HG03196 (cell line): ENCODE data around the gene B4GALT2.

Experiments used
- ATAC-seq: cut with Tn5 transposase; IDR thresholded peaks from one replicate; pipeline ENCODE4 v1.9.1; 2021; ENCODE audit not compliant: unreplicated experiment

Gene B4GALT2

DNA sequence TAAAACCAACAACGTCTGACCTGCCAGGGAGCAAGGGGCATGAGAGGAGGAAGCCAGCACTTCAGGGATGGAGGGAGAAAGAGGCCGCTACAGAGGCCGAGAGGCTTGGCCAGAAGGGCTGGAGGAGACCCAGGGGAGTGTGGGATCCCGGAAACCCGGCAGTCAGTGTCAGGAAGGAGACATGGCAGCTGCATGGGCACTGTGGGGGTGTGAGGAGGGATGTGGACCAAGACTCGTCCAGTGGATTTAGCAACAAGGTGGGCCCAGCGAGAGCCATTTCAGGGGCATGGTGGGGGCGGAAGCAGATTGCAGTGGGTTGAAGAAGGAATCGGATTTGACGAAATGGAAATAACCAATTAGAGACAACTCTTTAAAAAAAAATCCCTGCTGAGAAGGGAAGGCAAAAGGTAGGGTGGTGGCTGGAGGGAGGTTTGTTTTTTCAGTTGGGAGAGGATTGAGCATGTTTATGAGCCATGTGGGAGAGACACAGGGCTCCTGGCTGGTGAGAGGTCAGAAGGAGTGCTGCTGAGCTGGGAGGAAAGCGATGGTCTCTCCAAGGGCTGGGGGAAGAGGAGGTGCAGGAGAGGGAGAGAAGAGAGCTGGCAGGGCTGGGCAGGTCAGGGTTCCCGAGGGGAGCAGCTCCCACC, 4.4 kb downstream of the B4GALT2 start:
- ATAC-seq: no peak

DNA sequence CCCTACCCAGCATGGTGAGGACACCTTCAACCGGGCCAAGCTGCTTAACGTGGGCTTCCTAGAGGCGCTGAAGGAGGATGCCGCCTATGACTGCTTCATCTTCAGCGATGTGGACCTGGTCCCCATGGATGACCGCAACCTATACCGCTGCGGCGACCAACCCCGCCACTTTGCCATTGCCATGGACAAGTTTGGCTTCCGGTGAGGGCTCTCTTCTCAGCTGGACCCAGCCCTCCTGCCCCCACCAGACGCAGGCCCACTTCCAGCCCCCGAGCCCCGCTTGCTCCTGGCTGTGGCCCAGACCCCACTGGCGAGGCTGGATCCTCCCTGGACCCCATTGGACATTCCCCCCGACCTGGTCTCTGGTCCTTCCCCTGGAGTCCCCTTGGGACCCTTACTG, 5.8 kb downstream of the B4GALT2 start:
- no peak for ATAC-seq

DNA sequence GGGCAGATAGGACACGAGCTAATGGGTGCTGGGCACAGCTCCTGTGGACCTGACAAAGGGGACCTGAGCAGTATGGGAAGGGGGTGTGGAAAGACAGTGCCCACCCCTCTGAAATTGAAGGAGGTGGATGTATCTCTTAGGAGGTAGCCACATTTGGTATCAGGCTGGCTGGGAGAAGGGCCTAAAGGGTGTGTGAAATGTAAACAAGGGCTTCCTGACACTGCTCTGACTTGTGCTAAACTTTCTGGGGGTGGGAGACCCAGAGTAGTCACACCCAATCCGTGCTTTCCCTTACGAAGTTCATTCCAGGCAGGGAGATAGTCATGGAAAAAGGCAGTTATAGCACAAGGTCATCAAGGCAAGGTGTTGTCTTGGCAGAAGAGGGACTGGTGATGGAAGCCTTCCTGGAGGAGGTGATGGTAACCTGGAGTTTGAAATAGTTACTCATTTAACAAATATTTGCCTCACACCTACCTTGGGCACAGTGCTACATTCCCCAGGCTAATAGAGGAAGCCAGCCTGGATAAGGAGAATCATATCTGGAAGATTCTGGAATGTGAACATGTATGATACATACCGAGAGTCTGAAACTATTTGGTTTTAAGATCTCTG, 7.1 kb downstream of the B4GALT2 start:
- ATAC-seq: no peak

DNA sequence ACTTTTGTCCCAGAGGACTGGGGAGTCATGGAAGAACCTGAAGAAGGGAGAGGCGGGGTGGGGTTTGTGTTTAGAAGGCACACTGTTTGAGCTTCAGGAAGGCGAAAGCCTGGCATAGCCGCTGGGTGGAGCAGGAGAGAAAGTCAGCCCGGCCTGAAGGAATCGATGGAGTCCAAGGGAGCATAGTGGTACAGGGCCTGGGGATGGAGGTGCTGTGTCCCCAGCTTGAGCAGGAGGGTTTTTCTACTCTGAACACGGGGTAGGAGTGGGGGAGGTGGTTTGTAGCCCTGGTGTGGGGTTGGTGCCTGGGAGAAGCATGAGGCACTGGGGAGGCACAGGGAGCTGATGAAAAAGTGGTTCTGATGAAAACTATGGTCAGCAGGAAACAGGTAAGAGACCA, 7.7 kb downstream of the B4GALT2 start:
- ATAC-seq: no peak

DNA sequence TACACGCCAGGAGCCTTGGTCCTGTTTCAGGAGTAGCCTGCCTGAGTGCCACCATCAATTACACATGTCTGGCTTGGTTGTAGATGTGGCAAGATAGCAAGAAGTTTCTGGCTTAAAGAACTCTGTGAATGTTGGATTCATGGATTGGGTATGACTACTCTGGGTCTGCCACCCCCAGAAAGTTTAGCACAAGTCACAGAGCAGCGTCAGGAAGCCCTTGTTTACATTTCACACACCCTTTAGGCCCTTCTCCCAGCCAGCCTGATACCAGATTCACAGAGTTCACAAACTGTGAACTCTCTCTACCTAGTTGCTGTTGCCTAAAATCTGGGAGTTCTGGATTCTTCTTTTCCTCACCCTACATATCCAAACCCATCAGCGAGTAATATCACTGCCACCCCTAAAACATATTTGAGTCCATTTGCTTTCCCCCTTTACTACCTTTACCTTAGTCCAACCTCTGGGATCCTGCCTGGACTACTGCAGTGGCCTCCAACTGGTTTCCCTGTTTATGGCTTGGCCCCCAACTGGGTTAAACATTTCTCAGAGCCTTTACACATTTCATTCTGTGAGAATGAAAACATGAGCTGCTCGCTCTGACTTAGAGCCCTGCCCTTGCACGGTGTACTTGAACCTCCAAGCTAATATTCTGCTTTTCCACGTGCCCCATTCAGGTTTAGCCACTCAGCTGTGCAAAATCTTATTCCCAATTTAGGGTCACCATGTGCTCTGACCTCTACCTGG, 8.3 kb downstream of the B4GALT2 start:
- no peak for ATAC-seq

DNA sequence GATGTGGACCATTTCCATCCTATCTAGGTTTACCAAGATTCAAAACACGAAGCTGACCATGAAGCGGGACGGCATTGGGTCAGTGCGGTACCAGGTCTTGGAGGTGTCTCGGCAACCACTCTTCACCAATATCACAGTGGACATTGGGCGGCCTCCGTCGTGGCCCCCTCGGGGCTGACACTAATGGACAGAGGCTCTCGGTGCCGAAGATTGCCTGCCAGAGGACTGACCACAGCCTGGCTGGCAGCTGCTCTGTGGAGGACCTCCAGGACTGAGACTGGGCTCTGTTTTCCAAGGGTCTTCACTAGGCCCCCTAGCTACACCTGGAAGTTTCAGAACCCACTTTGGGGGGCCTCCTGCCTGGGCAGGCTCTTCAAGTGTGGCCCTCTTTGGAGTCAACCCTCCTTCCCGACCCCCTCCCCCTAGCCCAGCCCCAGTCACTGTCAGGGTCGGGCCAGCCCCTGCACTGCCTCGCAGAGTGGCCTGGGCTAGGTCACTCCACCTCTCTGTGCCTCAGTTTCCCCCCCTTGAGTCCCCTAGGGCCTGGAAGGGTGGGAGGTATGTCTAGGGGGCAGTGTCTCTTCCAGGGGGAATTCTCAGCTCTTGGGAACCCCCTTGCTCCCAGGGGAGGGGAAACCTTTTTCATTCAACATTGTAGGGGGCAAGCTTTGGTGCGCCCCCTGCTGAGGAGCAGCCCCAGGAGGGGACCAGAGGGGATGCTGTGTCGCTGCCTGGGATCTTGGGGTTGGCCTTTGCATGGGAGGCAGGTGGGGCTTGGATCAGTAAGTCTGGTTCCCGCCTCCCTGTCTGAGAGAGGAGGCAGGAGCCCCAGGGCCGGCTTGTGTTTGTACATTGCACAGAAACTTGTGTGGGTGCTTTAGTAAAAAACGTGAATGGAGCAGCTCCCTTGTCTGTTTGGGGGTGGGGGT, 11.5 kb downstream of the B4GALT2 start:
- no peak for ATAC-seq

DNA sequence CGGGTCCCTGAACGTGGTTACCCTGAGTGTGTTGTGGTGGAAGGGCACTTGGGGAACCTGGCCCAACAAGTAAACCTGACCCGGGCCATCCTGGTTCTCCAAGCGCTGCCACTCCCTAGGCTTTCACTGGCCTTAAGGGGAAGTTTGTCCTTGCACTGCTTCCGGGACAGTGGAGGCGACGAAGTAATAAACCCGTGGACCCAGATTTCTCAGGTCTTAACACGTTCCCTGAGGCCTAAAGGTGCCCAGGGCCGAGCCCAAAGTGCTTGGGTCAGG, 12.1 kb downstream of the B4GALT2 start:
- no peak for ATAC-seq

DNA sequence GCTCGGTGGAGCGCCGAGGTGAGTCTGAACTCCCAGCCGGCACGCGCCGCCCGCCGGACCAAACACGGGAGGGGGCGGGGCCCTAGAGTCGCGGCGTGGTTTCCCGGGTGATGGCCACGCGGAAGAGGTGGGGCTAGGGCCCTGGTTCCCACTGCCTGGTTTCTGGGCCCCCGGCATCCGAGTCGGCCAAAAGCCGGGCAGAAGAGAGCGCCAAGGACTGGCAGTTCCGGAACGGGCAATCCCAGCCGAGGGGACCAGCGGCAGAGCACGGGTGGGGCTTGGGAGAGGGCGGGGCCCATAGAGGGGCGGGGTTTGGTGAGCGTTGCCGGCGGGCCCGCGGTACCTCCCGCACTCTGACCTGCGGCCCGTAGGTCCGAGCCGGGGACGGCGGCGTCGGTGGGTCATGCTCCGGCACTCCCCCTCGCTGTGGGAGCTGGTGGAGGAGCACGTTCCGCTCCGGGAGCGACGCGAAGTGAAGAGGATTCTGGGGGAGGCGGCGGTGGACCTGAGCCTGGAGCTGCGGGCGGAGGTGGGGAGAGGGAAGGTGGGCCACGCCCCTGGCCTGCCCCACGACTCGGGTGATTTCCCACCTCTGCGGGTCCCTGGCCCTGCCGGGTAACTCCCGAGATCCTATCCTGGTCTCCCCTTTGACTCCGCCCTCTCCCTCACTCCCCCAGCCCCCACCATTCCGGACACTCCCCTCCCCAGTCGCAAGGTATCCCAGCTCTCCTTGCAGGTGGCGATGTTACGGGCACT, 12.6 kb downstream of the B4GALT2 start, which contains the start of gene CCDC24:
Gene CCDC24 (plus strand): TSS at position 124 of the 756 bp plus-strand sequence. CDS start 280 bp downstream, at position 404.
- peak; percentile 51 for ATAC-seq

DNA sequence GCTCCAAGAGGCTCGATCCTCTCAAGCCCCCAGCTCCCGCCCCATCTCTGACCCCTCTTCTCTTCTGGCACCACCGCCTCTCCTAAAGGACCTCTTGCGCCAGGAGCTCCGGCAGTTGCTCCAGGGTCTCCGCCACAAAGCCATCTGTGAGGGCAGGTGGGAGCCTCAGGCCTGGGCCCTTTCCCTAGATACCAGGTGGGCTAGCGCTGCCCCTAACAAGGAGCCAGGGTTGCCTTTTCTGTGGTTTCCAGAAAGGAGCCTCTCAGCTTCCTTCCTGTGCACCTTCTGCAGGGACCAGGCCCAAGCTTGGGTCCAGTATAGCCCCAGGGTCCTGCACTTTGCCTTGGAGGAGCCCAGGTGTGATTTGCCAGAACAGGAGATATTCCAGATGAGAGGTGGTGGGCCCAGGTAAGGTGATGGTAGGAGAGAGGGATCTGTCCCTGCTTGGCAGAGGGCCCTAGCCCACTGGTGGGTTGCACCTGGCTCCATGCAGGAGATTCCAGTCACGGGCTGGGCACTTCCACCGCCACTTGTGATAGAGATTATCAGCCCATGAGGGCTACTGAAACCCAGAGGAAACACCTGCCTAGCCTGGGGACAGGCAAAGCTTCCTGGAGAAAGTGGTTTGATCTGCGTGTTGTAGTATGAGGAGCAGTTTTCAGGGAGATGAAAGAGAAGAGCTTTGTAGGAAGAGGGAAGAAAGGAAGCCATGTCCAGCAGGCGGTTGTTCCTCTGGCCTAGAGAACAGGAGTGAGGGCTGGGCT, 13.4 kb downstream of the B4GALT2 start:
- ATAC-seq: no peak

DNA sequence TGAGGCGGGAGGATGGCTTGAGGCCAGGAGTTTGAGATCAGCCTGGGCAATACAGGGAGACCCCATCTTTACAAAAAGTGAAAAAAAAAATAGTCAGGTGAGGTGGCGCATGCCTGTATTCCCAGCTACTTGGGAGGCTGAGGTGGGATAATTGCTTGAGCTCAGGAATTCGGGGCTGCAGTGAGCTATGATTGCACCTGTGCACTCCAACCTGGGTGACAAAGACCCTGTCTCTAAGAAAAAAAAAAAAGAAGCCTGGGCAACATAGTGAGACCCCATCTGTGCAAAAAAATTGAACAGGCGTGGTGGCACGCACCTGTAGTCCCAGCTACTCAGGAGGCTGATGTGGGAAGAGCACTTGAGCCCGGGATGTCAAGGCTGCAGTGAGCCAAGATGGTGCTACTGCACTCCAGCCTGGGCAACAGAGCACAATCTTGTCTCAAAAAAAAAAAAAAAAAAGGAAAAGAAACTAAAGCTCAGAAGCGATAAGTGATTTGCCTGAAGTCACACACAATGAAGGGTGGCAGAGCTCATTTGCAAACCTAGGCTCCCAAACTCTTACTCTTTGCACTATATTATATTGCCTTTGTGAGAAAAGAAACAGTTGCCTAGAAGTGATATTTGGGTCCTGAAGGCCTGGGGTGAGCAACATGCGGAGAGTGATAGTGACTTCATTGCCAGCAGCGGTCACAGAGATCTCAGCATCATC, 14.3 kb downstream of the B4GALT2 start:
- no peak for ATAC-seq

DNA sequence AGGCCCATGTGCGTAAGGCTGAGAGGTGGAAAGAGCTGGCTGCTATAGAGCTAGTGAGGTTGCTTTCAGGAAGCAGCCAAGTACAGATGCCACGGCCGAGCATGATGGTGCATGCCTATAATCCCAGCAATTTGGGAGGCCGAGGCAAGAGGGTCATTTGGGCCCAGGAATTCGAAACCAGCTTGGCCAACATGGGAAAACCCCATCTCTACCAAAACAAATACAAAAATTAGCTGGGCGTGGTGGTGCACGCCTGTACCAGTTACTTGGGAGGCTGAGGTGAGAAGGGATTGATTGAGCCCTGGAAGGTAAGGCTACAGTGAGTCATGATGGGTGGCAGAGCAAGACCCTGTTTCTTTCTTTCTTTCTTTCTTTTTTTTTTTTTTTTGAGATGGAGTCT, 15.1 kb downstream of the B4GALT2 start:
- ATAC-seq: no peak

DNA sequence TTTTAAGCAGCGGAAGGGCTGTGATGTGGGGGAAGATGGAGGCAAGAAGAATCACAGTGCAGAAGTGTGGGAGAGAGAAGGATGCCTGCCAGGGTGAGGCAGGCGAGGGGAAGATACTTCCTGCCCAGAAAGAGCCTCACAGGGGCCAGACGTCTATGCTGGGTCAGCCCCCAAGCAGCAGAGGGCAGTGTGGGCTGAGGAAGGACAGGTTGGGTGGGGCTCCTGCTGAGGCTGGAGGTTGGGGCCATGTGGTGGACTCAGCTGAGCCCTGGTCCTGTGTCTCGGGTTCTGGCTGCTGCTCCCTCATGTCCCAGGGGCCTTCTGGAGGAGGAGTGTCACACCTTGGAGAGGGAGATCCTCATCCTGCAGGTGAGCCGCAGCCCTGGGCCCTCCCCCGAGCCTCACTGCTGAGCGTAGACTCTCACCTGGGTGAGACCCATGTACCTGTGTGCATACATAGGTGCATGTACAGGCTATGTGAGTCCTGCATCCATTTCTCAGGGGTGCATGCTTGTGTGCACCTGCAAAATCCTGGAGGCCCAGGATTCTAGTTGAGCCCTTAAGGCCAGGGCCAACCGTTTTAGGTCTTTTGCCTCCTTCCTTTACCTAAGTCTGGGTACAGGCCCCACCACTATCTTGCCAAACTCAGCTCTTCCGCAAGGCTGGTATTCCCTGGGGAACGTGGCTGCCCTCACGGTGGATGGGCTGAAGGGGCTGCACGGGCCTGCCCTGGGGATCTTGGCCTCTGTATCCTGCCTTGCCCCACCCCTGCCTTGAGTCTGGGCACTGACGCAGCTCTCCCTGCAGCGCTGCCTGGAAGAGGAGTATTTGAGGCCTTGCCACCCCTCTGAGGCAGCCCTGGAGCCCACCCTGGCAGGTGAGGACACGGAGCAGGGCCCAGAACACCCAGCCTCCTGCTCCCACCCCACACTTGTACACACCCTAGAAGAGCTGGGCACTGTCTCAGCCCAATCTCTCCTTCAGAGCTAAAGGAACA, 16.1 kb downstream of the B4GALT2 start:
- ATAC-seq: no peak

DNA sequence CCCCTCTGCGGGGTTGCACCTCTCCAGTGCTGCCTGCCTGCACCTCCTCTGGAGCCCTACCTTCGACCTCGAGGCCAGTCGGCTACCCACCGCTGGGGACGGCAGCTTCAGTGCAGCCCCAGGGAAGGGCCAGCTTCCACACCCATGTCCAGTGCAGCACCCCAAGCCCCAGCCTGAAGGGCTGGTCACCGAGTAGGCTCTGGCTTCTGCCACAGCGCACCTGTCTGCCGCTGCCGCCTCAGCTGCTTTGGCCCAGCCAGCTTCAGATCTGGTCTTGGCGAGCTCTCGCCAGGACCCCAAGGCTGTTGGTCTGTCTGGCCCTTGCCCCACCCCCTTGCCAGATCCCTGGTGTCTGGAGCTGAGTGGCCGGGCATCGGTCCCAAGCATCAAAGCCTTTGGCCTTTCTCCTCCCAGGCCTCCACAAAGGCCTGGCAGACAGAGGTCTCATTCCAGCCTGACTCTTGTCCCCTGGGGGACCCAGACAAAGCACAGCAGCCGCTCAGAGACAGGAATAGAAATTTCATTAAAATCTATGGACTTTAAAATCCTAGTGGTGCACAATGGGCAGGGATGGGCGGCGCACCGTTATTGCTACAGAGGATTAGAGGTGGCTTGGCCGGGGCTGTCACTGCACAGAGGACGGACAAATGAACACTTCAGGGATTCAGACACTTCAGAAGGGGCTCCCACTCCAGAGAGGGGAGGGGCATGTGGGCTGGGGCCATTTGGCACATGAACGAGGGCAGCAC, 17.1 kb downstream of the B4GALT2 start:
- no peak for ATAC-seq

DNA sequence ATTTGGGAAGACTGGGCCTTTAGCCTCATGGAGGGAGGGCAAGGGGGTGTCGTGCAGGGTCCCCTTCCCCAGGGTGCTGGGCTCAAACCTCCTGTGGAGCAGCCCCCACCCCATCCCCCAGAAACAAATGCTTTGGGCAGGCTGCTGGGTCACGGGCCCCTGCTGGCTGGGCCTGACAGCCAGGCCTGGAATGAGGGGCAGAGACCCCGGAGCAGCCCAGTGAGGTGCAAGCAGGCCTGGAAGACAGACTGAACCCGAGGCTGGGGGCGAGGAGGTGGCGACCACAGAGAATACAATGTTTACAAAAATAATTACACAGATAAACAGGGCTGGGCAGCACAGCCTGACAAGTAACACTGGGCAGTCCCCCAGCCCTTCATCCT, 17.7 kb downstream of the B4GALT2 start:
- ATAC-seq: no peak

DNA sequence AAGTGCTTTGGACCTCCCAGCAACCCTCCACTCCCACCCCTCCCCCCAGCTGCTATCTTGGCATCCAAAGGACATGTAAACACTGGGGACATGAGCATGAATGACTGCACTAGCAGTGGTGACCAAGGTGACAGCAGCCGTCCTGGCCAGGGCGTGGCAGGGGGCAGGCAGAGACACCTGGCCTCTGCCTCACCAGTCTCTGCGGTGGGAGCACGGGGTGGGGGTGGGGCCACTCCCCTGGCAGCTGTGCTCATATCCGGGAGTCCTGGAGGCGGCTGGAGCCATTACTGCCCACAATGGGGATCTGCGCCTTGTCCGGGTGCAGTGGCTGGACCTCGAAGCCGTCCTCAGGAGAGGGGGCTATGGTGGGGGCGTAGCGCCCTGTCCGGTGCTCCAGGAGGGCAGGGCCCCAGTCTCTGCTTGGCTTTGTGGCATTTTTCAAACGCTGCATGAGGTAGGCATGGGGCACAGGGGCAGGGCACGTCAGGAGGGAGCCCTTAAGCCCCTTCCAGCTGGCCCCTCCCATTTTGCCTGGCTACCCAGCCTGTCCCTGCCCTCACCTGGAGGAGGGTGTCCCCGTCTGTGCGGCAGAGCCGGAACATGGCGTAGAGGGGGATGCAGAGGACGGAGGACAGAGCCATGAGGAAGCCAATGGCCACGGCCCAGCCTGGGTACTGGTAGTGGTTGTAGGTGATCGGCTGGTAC, 18.4 kb downstream of the B4GALT2 start:
- ATAC-seq: no peak

DNA sequence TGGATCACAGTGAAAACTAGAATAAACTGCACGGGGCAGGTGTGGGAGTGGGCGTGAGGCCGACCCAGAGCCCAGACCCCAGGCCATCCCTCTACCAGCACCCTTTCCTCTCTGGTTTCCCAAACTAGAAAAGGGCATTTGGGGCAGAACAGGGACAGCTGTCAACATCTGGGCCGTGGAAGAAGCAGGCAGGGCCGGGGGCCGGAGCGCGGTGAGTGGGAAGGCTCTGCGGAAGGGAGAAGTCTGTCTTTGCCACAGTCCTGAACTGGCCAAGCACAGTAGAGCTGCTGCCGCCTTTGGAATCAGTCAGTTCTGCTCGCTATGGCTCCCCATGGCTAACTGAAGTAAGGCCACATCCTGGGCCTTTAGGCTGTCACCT, 19.0 kb downstream of the B4GALT2 start:
- no peak for ATAC-seq

DNA sequence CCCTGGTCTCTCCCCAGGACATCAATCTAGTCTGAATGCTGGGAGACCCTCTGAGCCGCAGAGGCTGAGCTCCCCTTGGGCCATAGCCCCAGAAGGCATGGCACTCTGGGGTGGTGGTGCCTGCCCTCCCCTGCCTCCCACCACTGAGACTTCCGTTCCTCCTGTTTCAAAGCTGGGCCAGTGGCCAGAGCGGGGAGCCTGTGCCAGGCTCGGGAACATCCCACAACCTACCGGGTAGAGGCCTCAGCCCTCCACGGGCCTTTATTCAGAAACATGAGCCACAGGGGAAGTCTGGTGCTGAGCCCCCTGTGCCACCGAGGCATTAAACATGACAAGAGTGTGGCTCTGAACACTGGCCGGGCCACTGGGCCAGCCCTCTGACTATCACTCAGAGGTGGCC, 20.4 kb downstream of the B4GALT2 start:
- ATAC-seq: no peak
